HUES64 (cell line): ENCODE data around the gene TBC1D26.
"Not testable (repeated sequence)": the region's sequence is repeated elsewhere in the genome, so short reads cannot be mapped to it uniquely, and the experiment has no call there.

Experiments
- H3K27ac ChIP-seq: 2 replicates; pipeline ENCODE4 v1.7.0; 2013; ENCODE audit warnings: low read depth, low read length, inconsistent platforms
- H3K27me3 ChIP-seq: 2 replicates; pipeline ENCODE4 v1.6.1; 2013; ENCODE audit warnings: mild to moderate bottlenecking, low read length; ENCODE audit not compliant: insufficient read depth
- H3K36me3 ChIP-seq: 2 replicates; pipeline ENCODE4 v1.6.1; 2013; ENCODE audit warnings: mild to moderate bottlenecking, low read length; ENCODE audit not compliant: insufficient read depth
- H3K4me1 ChIP-seq: 2 replicates; pipeline ENCODE4 v1.6.1; 2013; ENCODE audit warnings: mild to moderate bottlenecking, low read length, moderate library complexity; ENCODE audit not compliant: insufficient read depth
- H3K4me3 ChIP-seq: 2 replicates; pipeline ENCODE4 v1.5.1; 2013; ENCODE audit warnings: mild to moderate bottlenecking, low read length, moderate library complexity
- H3K9ac ChIP-seq: 2 replicates; pipeline ENCODE4 v1.6.1; 2013; ENCODE audit warnings: mild to moderate bottlenecking, low read depth, low read length
- H3K9me3 ChIP-seq: 2 replicates; pipeline ENCODE4 v1.6.1; 2013; ENCODE audit warnings: low read depth, low read length; ENCODE audit not compliant: insufficient read depth
- WGBS: fragments of 150-250, 120-280 bp; methylation state at CpG from one replicate; pipeline ENCODE4 v1.1.7; 2013; ENCODE audit warnings: missing lambda C conversion rate; 5-methylcytosine and 5-hydroxymethylcytosine counted together

Gene TBC1D26

GRCh38 chr17:15744885-15745284 lies 12.8 kb downstream of the TBC1D26 start:
- H3K4me1 ChIP-seq = no peaks in the 10 kb centered on the region
- H3K9me3 ChIP-seq = no peaks in the 10 kb centered on the region
- no peaks in the 10 kb centered on the region for H3K27me3 ChIP-seq
- no peak overlapping the region for H3K27ac ChIP-seq
- no peaks in the 10 kb centered on the region for H3K36me3 ChIP-seq
- H3K9ac ChIP-seq = no peak overlapping the region
- H3K4me3 ChIP-seq = no peak overlapping the region
- whole genome bisulfite sequencing = 71% methylated on average over 1 of the region's 2 CpGs

GRCh38 chr17:15749403-15749802 lies 17.3 kb downstream of the TBC1D26 start:
- not testable (repeated sequence) for H3K27ac ChIP-seq, H3K4me1 ChIP-seq, H3K36me3 ChIP-seq, H3K27me3 ChIP-seq, H3K9ac ChIP-seq, H3K9me3 ChIP-seq, H3K4me3 ChIP-seq
- 97% methylated on average over 36 of the region's 36 CpGs for WGBS

- H3K9ac ChIP-seq, H3K4me1 ChIP-seq, H3K27ac ChIP-seq, H3K9me3 ChIP-seq, H3K27me3 ChIP-seq, H3K4me3 ChIP-seq, H3K36me3 ChIP-seq: not testable (repeated sequence)
- WGBS = 98% methylated on average over 5 of the region's 14 CpGs
These were observed 36.9 kb downstream of the TBC1D26 start for GRCh38 chr17:15768865-15769533.

GRCh38 chr17:15770679-15771078 lies 38.6 kb downstream of the TBC1D26 start:
- H3K9ac ChIP-seq, H3K4me3 ChIP-seq, H3K4me1 ChIP-seq, H3K27me3 ChIP-seq, H3K9me3 ChIP-seq, H3K27ac ChIP-seq, H3K36me3 ChIP-seq: not testable (repeated sequence)
- 97% methylated on average over 6 of the region's 7 CpGs for WGBS

- Histone ChIP-seq H3K9ac (no peak overlapping the region), H3K27me3 (no peaks in the 10 kb centered on the region), H3K27ac (no peak overlapping the region), H3K4me1 (no peaks in the 10 kb centered on the region), H3K4me3 (no peak overlapping the region), H3K36me3 (no peaks in the 10 kb centered on the region), H3K9me3 (peaks cover 28% of the 10 kb centered on the region)
These were observed 44.8 kb downstream of the TBC1D26 start for GRCh38 chr17:15776871-15777270.

- no peaks in the 10 kb centered on the region for H3K27me3 ChIP-seq
- 87% methylated on average over 1 of the region's 1 CpG for WGBS
These were observed 45.2 kb downstream of the TBC1D26 start for GRCh38 chr17:15777297-15777696.

GRCh38 chr17:15777717-15778116 lies 45.6 kb downstream of the TBC1D26 start:
- no peak overlapping the region for H3K27ac ChIP-seq
- H3K4me3 ChIP-seq = no peak overlapping the region
- H3K27me3 ChIP-seq = no peaks in the 10 kb centered on the region
- 90% methylated on average over 4 of the region's 4 CpGs for WGBS
- H3K9ac ChIP-seq = no peak overlapping the region
- H3K4me1 ChIP-seq = no peaks in the 10 kb centered on the region
- H3K36me3 ChIP-seq = no peaks in the 10 kb centered on the region
- peaks cover 28% of the 10 kb centered on the region for H3K9me3 ChIP-seq

More at GRCh38 chr17:15777297-15777696, 45.2 kb downstream of the TBC1D26 start:
- Histone ChIP-seq H3K27ac (no peak overlapping the region), H3K9ac (no peak overlapping the region), H3K4me3 (no peak overlapping the region), H3K9me3 (peaks cover 28% of the 10 kb centered on the region), H3K36me3 (no peaks in the 10 kb centered on the region), H3K4me1 (no peaks in the 10 kb centered on the region)

- H3K9me3 ChIP-seq = peaks cover 28% of the 10 kb centered on the region
- H3K27me3 ChIP-seq = no peaks in the 10 kb centered on the region
- H3K4me1 ChIP-seq = no peaks in the 10 kb centered on the region
- 81% methylated on average over 1 of the region's 1 CpG for WGBS
- H3K27ac ChIP-seq = no peak overlapping the region
- no peak overlapping the region for H3K4me3 ChIP-seq
- no peak overlapping the region for H3K9ac ChIP-seq
- H3K36me3 ChIP-seq = no peaks in the 10 kb centered on the region
These were observed 47.0 kb downstream of the TBC1D26 start for GRCh38 chr17:15779119-15779518.

- Histone ChIP-seq H3K9ac (no peak overlapping the region), H3K4me3 (no peak overlapping the region), H3K27ac (no peak overlapping the region), H3K4me1 (no peaks in the 10 kb centered on the region), H3K9me3 (peaks cover 28% of the 10 kb centered on the region), H3K36me3 (no peaks in the 10 kb centered on the region), H3K27me3 (no peaks in the 10 kb centered on the region)
These were observed 48.1 kb downstream of the TBC1D26 start for GRCh38 chr17:15780188-15780587.

GRCh38 chr17:15782866-15783265 lies 50.8 kb downstream of the TBC1D26 start:
- no peaks in the 10 kb centered on the region for H3K27me3 ChIP-seq
- peaks cover 18% of the 10 kb centered on the region for H3K9me3 ChIP-seq
- H3K36me3 ChIP-seq = no peaks in the 10 kb centered on the region
- H3K4me1 ChIP-seq = no peaks in the 10 kb centered on the region
- H3K9ac ChIP-seq = no peak overlapping the region
- 97% methylated on average over 32 of the region's 32 CpGs for WGBS
- no peak overlapping the region for H3K27ac ChIP-seq
- no peak overlapping the region for H3K4me3 ChIP-seq

GRCh38 chr17:15783461-15783860 lies 51.4 kb downstream of the TBC1D26 start:
- H3K27me3 ChIP-seq = no peaks in the 10 kb centered on the region
- no peaks in the 10 kb centered on the region for H3K36me3 ChIP-seq
- H3K4me3 ChIP-seq = no peak overlapping the region
- H3K9ac ChIP-seq = no peak overlapping the region
- H3K4me1 ChIP-seq = no peaks in the 10 kb centered on the region
- WGBS = 86% methylated on average over 2 of the region's 2 CpGs
- H3K9me3 ChIP-seq = peaks cover 18% of the 10 kb centered on the region
- H3K27ac ChIP-seq = no peak overlapping the region

- H3K9me3 ChIP-seq = not testable (repeated sequence)
- 92% methylated on average over 2 of the region's 2 CpGs for WGBS
These were observed 52.3 kb downstream of the TBC1D26 start for GRCh38 chr17:15784351-15784750.

More at GRCh38 chr17:15784351-15784750, 52.3 kb downstream of the TBC1D26 start:
- not testable (repeated sequence) for H3K27ac ChIP-seq, H3K9ac ChIP-seq, H3K4me3 ChIP-seq, H3K4me1 ChIP-seq, H3K27me3 ChIP-seq, H3K36me3 ChIP-seq
